ENCODE measurements around the gene ZNF292. TPM values are rescaled to one million over a fixed set of nuclear protein-coding genes. Genes with fewer than 3 reads are reported as not detected.
"Not testable (repeated sequence)": the region's sequence is repeated elsewhere in the genome, so short reads cannot be mapped to it uniquely, and the experiment has no call there.

Gene ZNF292
- total and polyA plus RNA-seq, 2 donors (not counting 1 experiment from before 2014, with no cell fraction given) = 10.1 to 84.1 TPM

DNA sequence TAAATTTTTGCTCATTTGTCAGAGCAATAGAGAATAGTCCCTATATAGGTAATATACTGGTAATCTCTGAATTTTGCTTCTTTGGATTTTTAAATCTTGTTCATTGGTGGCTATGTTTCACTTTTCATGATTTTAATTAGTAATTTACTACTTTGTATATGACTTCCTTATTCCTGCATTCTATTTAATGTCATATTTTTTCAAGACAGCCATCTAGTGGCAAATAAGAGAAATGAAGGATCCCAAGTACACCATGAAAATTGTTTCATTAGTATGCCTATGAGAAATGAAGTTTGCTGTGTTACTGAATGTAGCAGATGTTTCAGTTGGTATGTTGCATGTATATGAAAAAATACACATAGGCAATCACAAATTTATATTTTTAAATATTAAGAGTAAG is 82.4 kb downstream of the ZNF292 start:
- no peaks in the 10 kb centered on the region for H3K9me3 Mint-ChIP-seq (ENCODE audit: insufficient read depth)
- peak; percentile 49 for ATAC-seq (ENCODE audit: low read depth)

GRCh38 chr6:87239098-87239635 is 83.8 kb downstream of the ZNF292 start:
- DNase-seq; CTCF ChIA-PET; H3K79me2 ChIP-seq (ENCODE audit: control insufficient read depth, insufficient read depth, low read length); H3K9me3 Mint-ChIP-seq (ENCODE audit: insufficient read depth); H3K4me3 Mint-ChIP-seq; ATAC-seq (ENCODE audit: low read depth); H4K20me1 ChIP-seq (ENCODE audit: control insufficient read depth, insufficient read depth, low read length, poor library complexity, severe bottlenecking); H3K4me1 Mint-ChIP-seq; H3K27me3 Mint-ChIP-seq; POLR2A ChIA-PET; H3K9ac ChIP-seq (ENCODE audit: low read length); H3K4me2 ChIP-seq (replicated peaks; ENCODE audit: low read depth, low read length, poor library complexity, severe bottlenecking); H3K27ac ChIP-seq (ENCODE audit: low read length in 2 of 2); H3K4me1 ChIP-seq (ENCODE audit: control insufficient read depth in 2 of 2, insufficient read depth in 2 of 2, low read length in 2 of 2); H2AFZ ChIP-seq (ENCODE audit: insufficient read depth, low read depth, low read length, poor library complexity, severe bottlenecking); H3K27me3 ChIP-seq (replicated peaks in 1 of 4; ENCODE audit: control extremely low read depth in 1 of 4, control insufficient read depth in 3 of 4, insufficient read depth in 4 of 4, low read length in 3 of 4); H3K27ac Mint-ChIP-seq; H3K4me3 ChIP-seq (ENCODE audit: control extremely low read depth in 1 of 5, extremely low read depth in 1 of 5, insufficient read depth in 1 of 5, low read depth in 2 of 5, low read length in 4 of 5): not testable (repeated sequence)
- peaks cover 8 to 19% of the 10 kb centered on the region in 2 experiments for H3K36me3 ChIP-seq (replicated peaks in 1 of 2; ENCODE audit: control extremely low read depth in 1 of 2, control insufficient read depth in 1 of 2, extremely low read depth in 1 of 2, insufficient read depth in 2 of 2, low read length in 1 of 2)
- H3K9me3 ChIP-seq (ENCODE audit: control extremely low read depth in 1 of 3, control insufficient read depth in 2 of 3, insufficient read depth in 1 of 3, low read length in 2 of 3) = peaks cover 0 to 15% (median 2%) of the 10 kb centered on the region in 3 donors
- WGBS (ENCODE audit: insufficient coverage) = over 99% methylated on average over 12 of the region's 39 CpGs
- intact Hi-C loops (cut with micrococcal nuclease) = loop anchor here (5.0 to 10.0 kb wide), 3 partner anchors 82 to 1636 kb away; partner anchors contain the start of gene ZNF292

More for the DNA sequence above, 82.4 kb downstream of the ZNF292 start:
- no peak overlapping the region for H3K27ac ChIP-seq (ENCODE audit: low read length in 2 of 2)
- no peaks in the 10 kb centered on the region for H3K27me3 ChIP-seq (replicated peaks in 1 of 4; ENCODE audit: control extremely low read depth in 1 of 4, control insufficient read depth in 3 of 4, insufficient read depth in 4 of 4, low read length in 3 of 4)
- DNase-seq = peak; percentile 39
- TF ChIP-seq EZH2 (IDR thresholded peaks at IDR 0.05; ENCODE audit: borderline replicate concordance, insufficient read depth, low read depth, low read length, poor library complexity, severe bottlenecking) (no peak), CTCF (IDR thresholded peaks at IDR 0.05) (peak; percentile 52)
- Mint-ChIP-seq H3K27me3 (no peaks in the 10 kb centered on the region), H3K27ac (no peak overlapping the region), H3K4me3 (no peak overlapping the region), H3K4me1 (peaks cover 3% of the 10 kb centered on the region)
- H3K79me2 ChIP-seq (ENCODE audit: control insufficient read depth, insufficient read depth, low read length) = peaks cover 3% of the 10 kb centered on the region
- H2AFZ ChIP-seq (ENCODE audit: insufficient read depth, low read depth, low read length, poor library complexity, severe bottlenecking) = no peak overlapping the region
- no peak overlapping the region for H3K4me3 ChIP-seq (ENCODE audit: control extremely low read depth in 1 of 5, extremely low read depth in 1 of 5, insufficient read depth in 1 of 5, low read depth in 2 of 5, low read length in 4 of 5)
- H3K36me3 ChIP-seq (replicated peaks in 1 of 2; ENCODE audit: control extremely low read depth in 1 of 2, control insufficient read depth in 1 of 2, extremely low read depth in 1 of 2, insufficient read depth in 2 of 2, low read length in 1 of 2) = peaks cover 9 to 19% of the 10 kb centered on the region in 2 experiments
- CTCF ChIA-PET = interaction anchor here (1.0 to 1.3 kb wide), 4 partner anchors 10 to 171 kb away, joined by 3 to 9 read pairs (median 3); no protein-coding TSS in a partner anchor
- intact Hi-C loops (cut with micrococcal nuclease) = loop anchor here (1.0 to 10.0 kb wide), 4 partner anchors 81 to 1637 kb away; partner anchors contain the start of gene ZNF292
- POLR2A ChIA-PET = no interaction called here
- H3K4me1 ChIP-seq (ENCODE audit: control insufficient read depth in 2 of 2, insufficient read depth in 2 of 2, low read length in 2 of 2) = no peaks in the 10 kb centered on the region
- H3K9me3 ChIP-seq (ENCODE audit: control extremely low read depth in 1 of 3, control insufficient read depth in 2 of 3, insufficient read depth in 1 of 3, low read length in 2 of 3) = peaks cover 0 to 15% (median 2%) of the 10 kb centered on the region in 3 donors
- no peak overlapping the region for H3K4me2 ChIP-seq (replicated peaks; ENCODE audit: low read depth, low read length, poor library complexity, severe bottlenecking)
- no peaks in the 10 kb centered on the region for H4K20me1 ChIP-seq (ENCODE audit: control insufficient read depth, insufficient read depth, low read length, poor library complexity, severe bottlenecking)
- H3K9ac ChIP-seq (ENCODE audit: low read length) = no peak overlapping the region

Measured in B cell (primary cell).